ENCODE measurements around the gene MAPK14. TPM values are rescaled to one million over a fixed set of nuclear protein-coding genes. Genes with fewer than 3 reads are reported as not detected.

The MAPK14 gene
- total and polyA plus RNA-seq, 9 of the 15 experiments (the other 6 are each of a cell fraction or from before 2014, with no cell fraction given): 8.8 to 62.7 (median 35.5) TPM

- TF ChIP-seq ZNF717 (CRISPR knock-in tag; IDR thresholded peaks at IDR 0.05) (no peak), HMG20A (CRISPR knock-in tag; conservative IDR thresholded peaks at IDR 0.05) (no peak), RFX1 (IDR thresholded peaks at IDR 0.05) (peak; percentile 47)
- in situ Hi-C loops (cut with MboI) (no loop called here), intact Hi-C loops (cut with micrococcal nuclease) (no loop called here)
- Histone ChIP-seq H3K27ac (ENCODE audit: extremely low read depth, low read depth, low read length) (no peak overlapping the region), H3K4me1 (replicated peaks in 1 of 2; ENCODE audit: control insufficient read depth in 2 of 2, insufficient read depth in 2 of 2, low read length in 2 of 2) (peaks cover 3 to 5% of the 10 kb centered on the region in 2 experiments; a peak in 3 of 5 replicates), H3K4me2 (ENCODE audit: insufficient read depth, low read length) (no peak overlapping the region), H3K27me3 (ENCODE audit: control insufficient read depth in 2 of 2, insufficient read depth in 2 of 2, low read length in 2 of 2) (no peaks in the 10 kb centered on the region), H3K4me3 (no peak overlapping the region), H3K9ac (ENCODE audit: insufficient read depth in 1 of 2, low read depth in 2 of 2, low read length in 2 of 2) (no peak overlapping the region), H3K79me2 (ENCODE audit: control insufficient read depth, insufficient read depth, low read length) (peaks cover 85% of the 10 kb centered on the region), H2AFZ (ENCODE audit: low read depth, low read length) (no peak overlapping the region), H4K20me1 (replicated peaks; ENCODE audit: control insufficient read depth, insufficient read depth, low read length) (peaks cover 15% of the 10 kb centered on the region), H3K9me1 (ENCODE audit: control insufficient read depth, insufficient read depth, low read length) (no peaks in the 10 kb centered on the region), H3K9me3 (replicated peaks; ENCODE audit: control insufficient read depth, insufficient read depth, low read depth, low read length) (no peaks in the 10 kb centered on the region), H3K36me3 (ENCODE audit: control insufficient read depth, insufficient read depth, low read length) (no peaks in the 10 kb centered on the region; the same call in 2 of the 3 replicates)
- no peak for DNase-seq (ENCODE audit: extremely low read depth in 1 of 4, low spot score in 3 of 4)
- peak; percentile 46 for FAIRE-seq
- ChIA-PET POLR2A (interaction anchor here (0.6 to 2.6 kb wide), 3 partner anchors 10 to 150 kb away, joined by 3 to 37 read pairs (median 5); partner anchors contain the start of gene MAPK14), CTCF (ENCODE audit: low intra/inter-chr PET ratio) (no interaction called here)
- no peak for ATAC-seq
- no TSS peak for BruUV-seq (replicated peaks)
Measured at GRCh38 chr6:36039112-36039511, 11.5 kb downstream of the MAPK14 start.

GRCh38 chr6:36040958-36041357, 13.3 kb downstream of the MAPK14 start:
- Histone ChIP-seq H3K36me3 (ENCODE audit: control insufficient read depth, insufficient read depth, low read length) (no peaks in the 10 kb centered on the region; the same call in 2 of the 3 replicates), H4K20me1 (replicated peaks; ENCODE audit: control insufficient read depth, insufficient read depth, low read length) (peaks cover 15% of the 10 kb centered on the region), H3K4me3 (no peak overlapping the region), H3K27ac (ENCODE audit: extremely low read depth, low read depth, low read length) (no peak overlapping the region), H3K9me3 (replicated peaks; ENCODE audit: control insufficient read depth, insufficient read depth, low read depth, low read length) (no peaks in the 10 kb centered on the region), H3K79me2 (ENCODE audit: control insufficient read depth, insufficient read depth, low read length) (peaks cover 84% of the 10 kb centered on the region), H3K4me2 (ENCODE audit: insufficient read depth, low read length) (no peak overlapping the region), H3K9me1 (ENCODE audit: control insufficient read depth, insufficient read depth, low read length) (no peaks in the 10 kb centered on the region), H3K4me1 (replicated peaks in 1 of 2; ENCODE audit: control insufficient read depth in 2 of 2, insufficient read depth in 2 of 2, low read length in 2 of 2) (peaks cover 3 to 5% of the 10 kb centered on the region in 2 experiments; a peak in 2 of 5 replicates), H3K27me3 (ENCODE audit: control insufficient read depth in 2 of 2, insufficient read depth in 2 of 2, low read length in 2 of 2) (no peaks in the 10 kb centered on the region), H3K9ac (ENCODE audit: insufficient read depth in 1 of 2, low read depth in 2 of 2, low read length in 2 of 2) (no peak overlapping the region), H2AFZ (ENCODE audit: low read depth, low read length) (no peak overlapping the region)
- POLR2A ChIA-PET: interaction anchor here (1.0 kb wide), 1 partner anchor 11 kb away, joined by 3 read pairs; no protein-coding TSS in a partner anchor
- in situ Hi-C loops (cut with MboI) (no loop called here), intact Hi-C loops (cut with micrococcal nuclease) (no loop called here)
- FAIRE-seq (no peak), DNase-seq (ENCODE audit: extremely low read depth in 1 of 4, low spot score in 3 of 4) (no peak), ATAC-seq (no peak)
- CTCF ChIA-PET (ENCODE audit: low intra/inter-chr PET ratio): no interaction called here
- TF ChIP-seq POLR2G (IDR thresholded peaks at IDR 0.05; ENCODE audit: low read depth, low read length) (no peak), TRIM28 (IDR thresholded peaks at IDR 0.05) (no peak), ZNF551 (CRISPR knock-in tag; IDR thresholded peaks at IDR 0.05) (no peak), YBX1 (IDR thresholded peaks at IDR 0.05) (0 out of 2 replicates have a peak, but pooled peaks have one; percentile 17)
- BruUV-seq (replicated peaks): no TSS peak
